Sigmoid colon (tissue), 4 donors: ENCODE results near the gene PLEKHG5.

Experiments used
- EP300 ChIP-seq, 4 donors: sonication (generic); formaldehyde crosslinking; IDR thresholded peaks; one replicate each; pipeline ENCODE4 v1.6.1; 2017; ENCODE audit warnings: antibody characterized with exemption in 4 of 4
- POLR2A ChIP-seq, 2 donors: fragments of 450-650 bp; IDR thresholded peaks; one replicate each; pipeline ENCODE4 v1.6.1; 2016; ENCODE audit warnings: antibody characterized with exemption in 2 of 2, mild to moderate bottlenecking in 2 of 2, moderate library complexity in 2 of 2
- POLR2AphosphoS5 ChIP-seq, 4 donors: sonication (generic); formaldehyde crosslinking; IDR thresholded peaks; one replicate each; pipeline ENCODE4 v1.6.1; 2017; ENCODE audit warnings: antibody characterized with exemption in 4 of 4
- TF ChIP-seq, protein P1 (sequence below), 4 experiments: fragments of 450-650 bp in 3 of 4; fragments of 200-600 bp in 1 of 4; IDR thresholded peaks; one replicate each; pipeline ENCODE4 v1.5.1; 2016 to 2019; ENCODE audit warnings: antibody characterized with exemption in 4 of 4, mild to moderate bottlenecking in 3 of 4, moderate library complexity in 2 of 4

- TF ChIP-seq, protein P1, sequence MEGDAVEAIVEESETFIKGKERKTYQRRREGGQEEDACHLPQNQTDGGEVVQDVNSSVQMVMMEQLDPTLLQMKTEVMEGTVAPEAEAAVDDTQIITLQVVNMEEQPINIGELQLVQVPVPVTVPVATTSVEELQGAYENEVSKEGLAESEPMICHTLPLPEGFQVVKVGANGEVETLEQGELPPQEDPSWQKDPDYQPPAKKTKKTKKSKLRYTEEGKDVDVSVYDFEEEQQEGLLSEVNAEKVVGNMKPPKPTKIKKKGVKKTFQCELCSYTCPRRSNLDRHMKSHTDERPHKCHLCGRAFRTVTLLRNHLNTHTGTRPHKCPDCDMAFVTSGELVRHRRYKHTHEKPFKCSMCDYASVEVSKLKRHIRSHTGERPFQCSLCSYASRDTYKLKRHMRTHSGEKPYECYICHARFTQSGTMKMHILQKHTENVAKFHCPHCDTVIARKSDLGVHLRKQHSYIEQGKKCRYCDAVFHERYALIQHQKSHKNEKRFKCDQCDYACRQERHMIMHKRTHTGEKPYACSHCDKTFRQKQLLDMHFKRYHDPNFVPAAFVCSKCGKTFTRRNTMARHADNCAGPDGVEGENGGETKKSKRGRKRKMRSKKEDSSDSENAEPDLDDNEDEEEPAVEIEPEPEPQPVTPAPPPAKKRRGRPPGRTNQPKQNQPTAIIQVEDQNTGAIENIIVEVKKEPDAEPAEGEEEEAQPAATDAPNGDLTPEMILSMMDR (IDR thresholded peaks at IDR 0.05), result no peak
- no peak for TF ChIP-seq POLR2AphosphoS5 (IDR thresholded peaks at IDR 0.05)
- TF ChIP-seq POLR2A (IDR thresholded peaks at IDR 0.05), result no peak
- TF ChIP-seq EP300 (IDR thresholded peaks at IDR 0.05), result no peak
These were observed at the start of gene PLEKHG5 for GRCh38 chr1:6491480-6491962.
